Erythroblast (primary cell): ENCODE measurements around the gene MRPS35.
A peak's percentile ranks its signal among the peaks of the same experiment; 100 is the strongest.

Experiments
- DNase-seq, 2 experiments: peaks; one replicate each; lab custom pipeline; 2025; lab: John Stamatoyannopoulos, UW
- GATA1 ChIP-seq: IDR thresholded peaks from 2 replicates; pipeline ENCODE4 v1.6.1; 2011; ENCODE audit warnings: low read depth, mild to moderate bottlenecking, control low read depth, low read length, moderate library complexity
- POLR2A ChIP-seq: IDR thresholded peaks from 2 replicates; pipeline ENCODE4 v1.6.1; 2011; ENCODE audit warnings: mild to moderate bottlenecking, low read length

The MRPS35 gene

GRCh38 chr12:27693403-27693802 is 17.2 kb upstream of the MRPS35 start:
- no peak for TF ChIP-seq GATA1
- no peak for TF ChIP-seq POLR2A
- DNase-seq, result no peak

DNA sequence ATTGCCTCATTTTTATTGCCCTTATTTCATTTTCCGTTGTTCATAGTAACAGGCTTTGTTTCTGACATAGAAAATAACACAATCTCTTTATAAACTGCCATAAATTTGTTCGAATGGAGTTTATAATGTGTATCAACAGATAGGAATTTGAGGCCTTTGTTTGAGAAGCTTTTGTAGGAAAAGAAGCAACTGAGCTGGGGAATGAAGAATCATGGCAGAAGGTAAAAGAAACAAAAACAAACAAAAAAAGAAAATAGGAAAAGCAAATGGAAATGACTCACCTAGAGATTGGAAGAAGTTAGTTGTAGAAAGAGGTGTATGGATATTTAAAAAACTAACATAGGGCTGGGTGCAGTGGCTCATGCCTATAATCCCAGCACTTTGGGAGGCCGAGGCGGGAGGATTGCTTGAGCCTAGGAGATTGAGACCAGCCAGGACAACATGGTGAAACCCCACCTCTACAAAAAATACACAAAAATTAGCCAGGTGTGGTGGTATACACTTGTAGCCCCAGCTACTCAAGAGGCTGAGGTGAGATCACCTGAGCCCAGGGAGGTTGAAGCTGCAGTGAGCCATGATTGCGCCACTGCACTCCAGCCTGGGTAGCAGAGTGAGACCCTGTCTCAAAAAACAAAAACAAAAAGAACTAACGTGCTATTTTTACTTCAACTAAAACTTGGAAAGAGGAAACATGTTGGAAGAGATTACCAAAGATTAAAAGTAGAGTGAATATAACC is 14.9 kb upstream of the MRPS35 start:
- TF ChIP-seq POLR2A (no peak), GATA1 (no peak)
- DNase-seq, result no peak

DNA sequence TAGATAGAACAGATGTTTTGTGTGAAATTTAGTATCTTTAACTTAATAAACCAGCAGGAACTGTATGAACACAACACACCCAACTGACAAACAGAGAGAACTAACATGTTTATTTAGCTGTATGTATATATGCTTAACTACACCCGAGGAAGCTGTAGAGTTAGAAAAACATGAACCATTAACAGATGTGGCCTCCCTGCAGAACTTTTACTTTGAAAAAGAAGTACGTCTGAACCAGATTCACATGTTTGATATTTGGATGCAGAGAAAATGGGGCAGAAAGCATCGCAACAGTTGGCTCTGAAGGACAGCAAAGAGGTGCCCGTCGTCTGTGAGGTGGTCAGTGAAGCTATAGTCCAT is 14.4 kb upstream of the MRPS35 start, which contains the start of gene REP15:
REP15 (plus strand) TSS at position 155 of the 360 bp plus-strand sequence; CDS start at position 271, 116 bp downstream.
- no peak for DNase-seq
- TF ChIP-seq GATA1, result no peak
- TF ChIP-seq POLR2A, result no peak

GRCh38 chr12:27696864-27697564 is 13.6 kb upstream of the MRPS35 start:
- TF ChIP-seq GATA1, result no peak
- TF ChIP-seq POLR2A, result no peak
- no peak for DNase-seq

GRCh38 chr12:27703720-27704452 is 6.7 kb upstream of the MRPS35 start:
- TF ChIP-seq GATA1, result no peak
- no peak for TF ChIP-seq POLR2A
- peak; percentile 81 to 91 for DNase-seq

- TF ChIP-seq POLR2A (no peak), GATA1 (no peak)
- DNase-seq, result no peak
Measured at GRCh38 chr12:27705263-27705662, 5.4 kb upstream of the MRPS35 start.

DNA sequence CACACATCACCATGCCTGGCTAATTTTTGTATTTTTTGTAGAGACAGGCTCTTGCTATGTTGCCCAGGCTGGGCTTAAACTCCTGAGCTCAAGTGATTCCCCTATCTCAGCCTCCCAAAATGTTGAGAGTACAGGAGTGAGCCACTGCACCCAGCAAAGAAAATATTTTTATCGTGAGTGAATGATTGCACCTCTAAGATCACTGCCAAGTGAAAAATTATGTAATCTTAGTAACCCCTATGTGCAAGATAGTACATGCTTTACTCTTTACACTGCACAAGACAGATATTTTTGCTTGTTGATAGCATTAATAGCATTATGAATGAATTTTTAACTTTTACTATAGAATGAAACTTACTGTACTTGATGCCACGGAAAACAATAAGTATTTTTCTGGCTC is 3.4 kb upstream of the MRPS35 start:
- DNase-seq, result no peak
- TF ChIP-seq POLR2A, result no peak
- no peak for TF ChIP-seq GATA1

DNA sequence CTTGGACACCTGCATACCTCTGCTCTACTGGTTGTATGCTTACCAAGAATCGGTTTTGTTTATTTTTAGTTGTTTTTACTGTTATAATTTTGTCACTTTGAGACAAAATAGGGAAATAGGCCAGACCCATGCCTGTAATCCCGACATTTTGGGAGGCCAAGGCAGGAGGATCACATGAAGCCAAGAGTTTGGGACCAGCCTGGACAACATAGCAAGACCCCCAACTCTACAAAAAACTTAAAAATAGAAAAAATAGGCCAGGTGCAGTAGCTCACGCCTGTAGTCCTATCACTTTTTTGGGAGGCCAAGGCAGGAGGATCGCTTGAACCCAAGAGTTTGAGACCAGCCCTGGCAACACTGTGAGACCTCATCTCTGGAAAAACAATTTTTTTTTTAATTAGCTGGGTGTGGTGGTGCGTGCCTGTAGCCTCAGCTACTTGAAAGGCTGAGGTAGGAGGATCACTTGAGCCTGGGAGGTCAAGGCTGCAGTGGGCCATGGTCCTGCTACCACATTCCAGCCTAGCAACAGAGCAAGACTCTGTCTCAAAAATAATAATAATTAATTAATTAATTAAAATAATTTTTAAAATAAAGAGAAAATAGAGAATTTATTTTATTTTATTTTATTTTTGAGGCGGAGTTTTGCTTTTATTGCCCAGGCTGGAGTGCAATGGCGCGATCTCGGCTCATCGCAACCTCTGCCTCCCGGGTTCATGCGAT is 1.3 kb upstream of the MRPS35 start:
- TF ChIP-seq POLR2A (no peak), GATA1 (no peak)
- no peak for DNase-seq

DNA sequence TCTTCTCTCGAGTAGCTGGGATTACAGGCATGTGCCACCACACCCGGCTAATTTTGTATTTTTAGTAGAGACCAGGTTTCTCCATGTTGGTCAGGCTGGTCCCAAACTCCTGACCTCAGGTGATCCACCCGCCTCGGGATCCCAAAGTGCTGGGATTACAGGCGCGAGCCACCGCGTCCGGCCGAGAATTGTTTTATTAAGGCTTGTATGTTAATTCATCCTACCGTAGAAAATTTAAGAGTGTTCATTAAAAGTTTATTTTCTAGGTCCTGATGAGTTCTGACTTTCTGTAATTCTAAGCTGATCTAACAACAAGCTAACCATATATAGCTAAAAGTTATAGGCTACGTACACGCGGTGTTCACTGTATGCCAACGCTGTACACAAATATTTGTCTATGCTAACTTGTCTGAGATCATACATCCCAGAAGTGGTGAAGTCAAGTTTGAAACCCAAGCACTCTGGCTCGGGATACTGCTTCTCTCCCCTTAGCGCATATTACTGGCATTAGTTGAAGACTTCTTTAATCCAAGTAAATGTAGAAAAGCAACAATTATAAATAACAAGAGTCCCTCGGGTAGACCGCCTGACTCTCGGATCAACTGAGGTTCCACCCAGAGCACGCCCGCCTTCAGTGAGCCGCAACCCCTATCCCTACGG is 570 bp upstream of the MRPS35 start:
- DNase-seq, result peak in 1 of 2 experiments; percentile 64
- TF ChIP-seq POLR2A (no peak), GATA1 (no peak)

DNA sequence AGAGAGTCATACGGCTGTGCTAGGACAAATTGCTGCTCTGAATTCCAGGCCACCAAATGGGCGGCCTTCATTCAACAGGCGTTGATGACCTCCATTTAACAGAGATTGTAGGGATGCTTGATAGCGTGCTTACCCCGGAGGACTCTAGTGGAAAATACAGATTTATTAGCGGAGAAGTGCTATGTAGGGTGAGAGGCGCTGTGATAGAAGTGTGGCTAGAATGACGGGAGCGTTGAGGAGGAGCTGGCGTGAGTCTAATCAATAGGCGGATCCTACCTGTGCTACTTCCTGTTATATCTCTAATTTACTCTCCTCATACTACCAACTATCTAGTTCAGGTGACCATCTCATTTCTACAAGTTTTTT is 668 bp downstream of the MRPS35 start:
- TF ChIP-seq POLR2A, result no peak
- TF ChIP-seq GATA1, result no peak
- peak; percentile 54 to 56 for DNase-seq

- no peak for DNase-seq
- TF ChIP-seq POLR2A (no peak), GATA1 (no peak)
Measured at GRCh38 chr12:27711967-27712366, 1.3 kb downstream of the MRPS35 start.

DNA sequence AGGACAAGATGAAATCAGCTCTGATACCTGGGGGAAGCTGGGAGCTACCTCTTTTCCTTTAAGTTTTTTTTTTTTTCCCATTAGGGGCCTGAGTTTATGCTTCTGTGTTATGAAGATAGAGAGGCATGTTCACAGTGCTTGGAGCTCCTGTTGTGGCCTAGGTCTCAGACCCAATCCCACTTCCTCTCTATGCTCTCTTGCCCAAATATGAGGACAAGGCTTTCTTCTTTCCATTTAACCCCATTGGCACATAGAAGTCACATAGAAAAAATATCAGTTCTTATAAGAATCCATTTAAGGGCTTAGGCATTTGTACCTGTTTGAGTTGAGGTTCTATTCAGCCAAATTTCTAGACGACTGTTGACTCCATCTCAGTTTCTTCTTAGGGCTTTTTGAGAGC is 12.6 kb downstream of the MRPS35 start:
- no peak for DNase-seq
- no peak for TF ChIP-seq GATA1
- no peak for TF ChIP-seq POLR2A

DNA sequence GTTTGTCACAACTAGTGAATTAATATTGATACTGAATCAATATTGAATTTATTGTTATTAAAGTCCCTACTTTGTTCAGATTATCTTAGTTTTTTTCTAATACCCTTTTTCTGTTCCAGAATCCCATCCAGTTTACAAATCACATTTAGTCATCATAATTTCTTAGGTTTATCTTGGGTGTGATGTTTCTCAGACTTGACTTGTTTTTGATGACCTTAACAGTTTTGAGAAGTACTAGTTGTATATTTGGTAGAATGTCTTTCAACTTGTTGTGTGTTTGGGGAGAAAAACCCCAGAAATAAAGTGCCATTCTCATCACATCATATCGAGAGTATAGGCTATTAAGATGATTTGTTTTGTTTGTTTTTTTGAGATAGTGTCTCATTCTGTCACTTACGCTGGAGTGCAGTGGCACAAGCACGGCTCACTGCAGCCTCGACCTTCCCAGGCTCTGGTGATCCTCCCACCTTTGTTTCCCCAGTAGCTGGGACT is 19.5 kb downstream of the MRPS35 start:
- TF ChIP-seq POLR2A (no peak), GATA1 (no peak)

GRCh38 chr12:27732281-27732680 is 21.6 kb downstream of the MRPS35 start:
- peak; percentile 5 to 22 for DNase-seq
- TF ChIP-seq POLR2A, result no peak
- no peak for TF ChIP-seq GATA1

More for the DNA sequence above, 19.5 kb downstream of the MRPS35 start:
- no peak for DNase-seq
